ENCODE results near the gene CNKSR3.
"Not testable (repeated sequence)": the region's sequence is repeated elsewhere in the genome, so short reads cannot be mapped to it uniquely, and the experiment has no call there.

Gene CNKSR3

DNA sequence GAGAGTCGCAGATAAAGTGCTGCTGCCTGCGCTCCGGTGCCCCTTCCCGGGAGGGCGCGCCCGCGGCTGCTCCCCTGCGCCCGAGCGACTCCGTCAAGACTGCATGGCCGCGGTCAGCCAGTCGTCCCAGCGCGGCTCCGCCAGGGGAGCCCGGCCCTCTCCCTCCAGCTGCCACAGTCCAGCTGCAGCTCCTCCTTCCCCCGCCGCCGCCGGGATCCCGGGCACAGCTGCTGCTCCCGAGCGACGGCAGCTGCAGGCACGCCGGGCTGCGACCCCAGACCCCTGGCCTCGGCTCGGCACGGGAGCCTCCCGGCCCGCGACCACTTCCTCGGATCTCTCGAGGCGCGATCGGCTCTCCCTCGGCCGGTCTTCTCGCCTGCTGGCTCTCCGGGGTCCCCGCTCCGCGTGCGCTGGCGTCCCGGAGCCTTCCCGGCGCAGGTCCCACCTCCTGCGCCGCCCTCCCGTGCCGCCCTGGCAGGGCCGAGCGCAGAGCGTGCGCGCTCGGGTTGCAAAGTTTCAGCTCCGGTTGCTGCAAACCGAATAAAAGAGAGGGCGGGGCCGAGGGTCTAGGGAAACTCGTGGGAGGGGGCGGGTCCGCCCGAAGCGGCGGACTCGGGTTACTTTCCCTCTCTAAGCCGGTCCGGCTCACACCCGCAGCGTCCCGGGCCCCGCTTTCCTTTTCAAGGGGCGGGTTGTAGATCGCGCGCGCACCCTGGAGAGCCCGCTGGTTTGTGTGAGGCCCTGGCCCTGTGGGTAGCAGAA, at the start of gene CNKSR3:
Gene CNKSR3 (minus strand): TSS at position 542 of the 762 bp plus-strand sequence. CDS start 571 bp downstream, outside the sequence.
- peak; percentile 79 for DNase-seq (ENCODE audit: low read depth, low spot score)

GRCh38 chr6:154558984-154559383, 48.5 kb upstream of the CNKSR3 start:
- DNase-seq (ENCODE audit: low read depth, low spot score): no peak

GRCh38 chr6:154558513-154558912, 48.0 kb upstream of the CNKSR3 start:
- DNase-seq (ENCODE audit: low read depth, low spot score): no peak

GRCh38 chr6:154555073-154555677, 44.7 kb upstream of the CNKSR3 start:
- no peak for DNase-seq (ENCODE audit: low read depth, low spot score)

- DNase-seq (ENCODE audit: low read depth, low spot score): no peak
These were observed 44.0 kb upstream of the CNKSR3 start for GRCh38 chr6:154554491-154554890.

DNA sequence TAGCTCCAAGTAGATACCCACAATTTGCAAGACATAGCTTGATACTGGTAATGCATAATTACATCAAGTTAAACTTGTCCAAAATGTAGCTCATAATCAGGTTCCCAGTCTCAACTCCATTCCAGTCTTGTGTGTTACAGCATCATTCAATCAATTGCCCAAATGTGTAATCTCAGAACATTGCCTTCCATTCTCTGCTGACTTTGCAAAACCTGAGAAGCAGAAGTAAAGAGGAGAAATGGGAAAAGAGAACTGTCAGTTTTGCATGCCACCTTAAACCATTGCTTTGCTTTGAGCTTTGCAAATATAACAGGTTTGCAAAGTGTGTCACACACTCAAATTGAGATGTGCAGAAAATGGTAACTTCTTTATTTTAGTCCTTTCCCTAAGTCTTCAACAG, 40.3 kb upstream of the CNKSR3 start:
- no peak for DNase-seq (ENCODE audit: low read depth, low spot score)

GRCh38 chr6:154549179-154549578, 38.7 kb upstream of the CNKSR3 start:
- DNase-seq (ENCODE audit: low read depth, low spot score): no peak

- DNase-seq (ENCODE audit: low read depth, low spot score): no peak
These were observed 37.8 kb upstream of the CNKSR3 start for GRCh38 chr6:154548130-154548830.

DNA sequence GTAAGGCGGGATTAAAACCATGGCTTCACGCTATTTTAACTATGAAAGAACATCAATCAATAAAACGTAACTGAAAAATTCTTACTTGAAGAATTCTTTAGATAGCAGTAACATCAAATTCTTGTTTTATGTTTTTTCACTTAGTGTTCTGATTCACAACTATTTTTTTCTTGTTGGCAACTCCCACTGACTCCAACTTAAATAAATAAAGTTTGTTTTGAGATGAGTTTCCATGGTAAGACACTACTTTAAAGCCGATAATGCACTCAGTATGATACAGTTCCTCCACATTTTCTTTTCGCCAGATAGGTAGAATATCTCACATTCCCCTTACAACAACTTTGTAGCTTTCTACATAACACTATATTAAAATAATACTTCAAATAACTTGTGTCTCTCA, 33.1 kb upstream of the CNKSR3 start:
- no peak for DNase-seq (ENCODE audit: low read depth, low spot score)

GRCh38 chr6:154542747-154543146, 32.3 kb upstream of the CNKSR3 start:
- DNase-seq (ENCODE audit: low read depth, low spot score): peak; percentile 82

DNA sequence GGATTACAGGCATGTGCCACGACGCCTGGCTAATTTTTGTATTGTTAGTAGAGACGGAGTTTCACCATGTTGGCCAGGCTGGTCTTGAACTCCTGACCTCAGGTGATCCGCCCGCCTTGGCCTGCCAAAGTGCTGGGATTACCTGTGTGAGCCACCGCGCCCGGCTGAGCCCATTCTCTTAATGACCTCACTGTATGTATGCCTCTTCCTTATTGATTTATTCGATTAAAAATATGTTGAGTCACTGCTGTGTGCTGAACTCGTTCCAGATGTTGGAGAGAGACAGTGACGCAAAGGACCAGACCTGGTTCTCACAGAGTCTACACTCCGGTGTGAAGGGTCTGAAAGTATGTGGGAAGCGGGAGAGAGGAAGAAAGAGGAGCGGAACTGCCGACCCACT, 31.4 kb upstream of the CNKSR3 start:
- not testable (repeated sequence) for DNase-seq (ENCODE audit: low read depth, low spot score)

DNA sequence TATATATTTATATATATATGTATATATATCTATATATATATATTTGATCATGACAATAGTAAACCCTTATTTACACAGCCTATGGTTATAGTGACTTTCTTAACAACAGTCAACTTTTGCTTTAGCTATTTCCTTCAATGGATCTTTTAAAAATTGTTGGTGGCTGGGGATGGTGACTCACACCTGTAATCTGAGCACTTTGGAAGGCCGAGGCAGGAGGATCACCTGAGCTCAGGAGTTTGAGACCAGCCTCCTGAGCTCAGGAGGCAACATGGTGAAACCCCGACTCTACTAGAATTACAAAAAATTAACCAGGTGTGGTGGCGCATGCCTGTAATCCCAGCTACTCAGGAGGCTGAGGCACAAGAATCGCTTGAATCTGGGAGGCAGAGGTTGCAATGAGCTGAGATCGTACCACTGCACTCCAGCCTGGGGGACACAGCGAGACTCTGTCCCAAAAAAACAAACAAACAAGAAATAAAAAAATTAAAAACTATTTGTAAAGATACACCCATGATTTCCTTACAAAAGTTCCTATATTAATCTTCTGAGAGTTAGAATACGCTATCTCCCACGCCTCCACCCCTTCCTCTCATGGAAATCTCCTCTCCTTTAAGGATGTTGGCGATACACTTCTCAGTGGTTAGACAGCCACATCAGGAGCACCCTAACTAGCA, 29.2 kb upstream of the CNKSR3 start:
- DNase-seq (ENCODE audit: low read depth, low spot score): no peak

GRCh38 chr6:154538640-154539191, 28.2 kb upstream of the CNKSR3 start:
- DNase-seq (ENCODE audit: low read depth, low spot score): no peak

GRCh38 chr6:154537511-154538325, 27.2 kb upstream of the CNKSR3 start:
- DNase-seq (ENCODE audit: low read depth, low spot score): no peak

- no peak for DNase-seq (ENCODE audit: low read depth, low spot score)
These were observed 26.5 kb upstream of the CNKSR3 start for GRCh38 chr6:154536999-154537398.

GRCh38 chr6:154536255-154536654, 25.8 kb upstream of the CNKSR3 start:
- no peak for DNase-seq (ENCODE audit: low read depth, low spot score)

GRCh38 chr6:154535851-154536250, 25.4 kb upstream of the CNKSR3 start:
- DNase-seq (ENCODE audit: low read depth, low spot score): no peak

- DNase-seq (ENCODE audit: low read depth, low spot score): no peak
These were observed 24.7 kb upstream of the CNKSR3 start for GRCh38 chr6:154535147-154535546.

GRCh38 chr6:154534531-154534930, 24.0 kb upstream of the CNKSR3 start:
- no peak for DNase-seq (ENCODE audit: low read depth, low spot score)

- DNase-seq (ENCODE audit: low read depth, low spot score): no peak
These were observed 21.9 kb upstream of the CNKSR3 start for GRCh38 chr6:154532426-154532825.

- no peak for DNase-seq (ENCODE audit: low read depth, low spot score)
These were observed 19.5 kb upstream of the CNKSR3 start for GRCh38 chr6:154529957-154530356.

Data from iPS DF 19.7 (cell line).